HAP-1 (cell line): ENCODE measurements around the gene NTM.

Source experiments
- DNase-seq, 2 experiments: peaks; one replicate each; pipeline ENCODE4 v3.0.0-alpha.2; 2016 to 2020; ENCODE audit warnings: low spot score in 2 of 2
- H3K27me3 ChIP-seq: fragments of 250-450 bp; sonication (Bioruptor Pico); 2 replicates; pipeline ENCODE4 v1.5.1; 2020; ENCODE audit warnings: low read depth, mild to moderate bottlenecking, moderate library complexity
- H3K36me3 ChIP-seq: fragments of 250-450 bp; sonication (Bioruptor Pico); replicated peaks from 2 replicates; pipeline ENCODE4 v1.5.1; 2020; ENCODE audit warnings: mild to moderate bottlenecking
- H3K4me1 ChIP-seq: fragments of 250-450 bp; sonication (Bioruptor Pico); 2 replicates; pipeline ENCODE4 v1.5.1; 2020; ENCODE audit warnings: mild to moderate bottlenecking
- H3K4me3 ChIP-seq: fragments of 250-450 bp; sonication (Bioruptor Pico); 2 replicates; pipeline ENCODE4 v1.5.1; 2020; ENCODE audit warnings: mild to moderate bottlenecking, moderate library complexity
- H3K9me3 ChIP-seq: fragments of 250-450 bp; sonication (Bioruptor Pico); 2 replicates; pipeline ENCODE4 v1.5.1; 2020; ENCODE audit warnings: mild to moderate bottlenecking, moderate library complexity
- in situ Hi-C: fragments of 300-500 bp; cut with MboI; formaldehyde crosslinking; loops from 3 replicates; pipeline ENCODE4 v1.14.3; 2020; ENCODE audit warnings: low sequenced_read_pairs, inconsistent platforms, mixed read lengths

The NTM gene

GRCh38 chr11:131807876-131808275, 437.5 kb downstream of the NTM start:
- in situ Hi-C loops: no loop called here
- no peaks in the 10 kb centered on the region for H3K9me3 ChIP-seq
- DNase-seq: no peak

GRCh38 chr11:131808470-131808869, 438.1 kb downstream of the NTM start:
- in situ Hi-C loops: no loop called here
- H3K36me3 ChIP-seq: no peaks in the 10 kb centered on the region
- no peak for DNase-seq
- H3K27me3 ChIP-seq: no peaks in the 10 kb centered on the region
- no peaks in the 10 kb centered on the region for H3K9me3 ChIP-seq
- no peak overlapping the region for H3K4me3 ChIP-seq
- H3K4me1 ChIP-seq: no peaks in the 10 kb centered on the region

More at GRCh38 chr11:131807876-131808275, 437.5 kb downstream of the NTM start:
- Histone ChIP-seq H3K4me1 (no peaks in the 10 kb centered on the region), H3K36me3 (no peaks in the 10 kb centered on the region), H3K4me3 (no peak overlapping the region), H3K27me3 (no peaks in the 10 kb centered on the region)

- no peak for DNase-seq
These were observed 438.9 kb downstream of the NTM start for GRCh38 chr11:131809203-131809918.

GRCh38 chr11:131810541-131810940, 440.1 kb downstream of the NTM start:
- no peak overlapping the region for H3K4me3 ChIP-seq
- H3K36me3 ChIP-seq: no peaks in the 10 kb centered on the region
- H3K27me3 ChIP-seq: no peaks in the 10 kb centered on the region
- no peak for DNase-seq
- in situ Hi-C loops: no loop called here
- H3K4me1 ChIP-seq: no peaks in the 10 kb centered on the region
- no peaks in the 10 kb centered on the region for H3K9me3 ChIP-seq

More at GRCh38 chr11:131809203-131809918, 438.9 kb downstream of the NTM start:
- H3K27me3 ChIP-seq: no peaks in the 10 kb centered on the region
- H3K9me3 ChIP-seq: no peaks in the 10 kb centered on the region
- no peaks in the 10 kb centered on the region for H3K36me3 ChIP-seq
- no peak overlapping the region for H3K4me3 ChIP-seq
- in situ Hi-C loops: no loop called here
- H3K4me1 ChIP-seq: no peaks in the 10 kb centered on the region

- Histone ChIP-seq H3K27me3 (no peaks in the 10 kb centered on the region), H3K4me1 (no peaks in the 10 kb centered on the region), H3K36me3 (no peaks in the 10 kb centered on the region), H3K4me3 (no peak overlapping the region), H3K9me3 (no peaks in the 10 kb centered on the region)
- in situ Hi-C loops: no loop called here
- DNase-seq: no peak
These were observed 441.0 kb downstream of the NTM start for GRCh38 chr11:131811383-131811782.

GRCh38 chr11:131814108-131814507, 443.7 kb downstream of the NTM start:
- DNase-seq: no peak
- in situ Hi-C loops: no loop called here
- H3K4me3 ChIP-seq: no peak overlapping the region

GRCh38 chr11:131815590-131815989, 445.2 kb downstream of the NTM start:
- Histone ChIP-seq H3K36me3 (no peaks in the 10 kb centered on the region), H3K9me3 (no peaks in the 10 kb centered on the region), H3K4me1 (no peaks in the 10 kb centered on the region), H3K27me3 (no peaks in the 10 kb centered on the region), H3K4me3 (no peak overlapping the region)
- in situ Hi-C loops: no loop called here
- no peak for DNase-seq

More at GRCh38 chr11:131814108-131814507, 443.7 kb downstream of the NTM start:
- Histone ChIP-seq H3K36me3 (no peaks in the 10 kb centered on the region), H3K9me3 (no peaks in the 10 kb centered on the region), H3K4me1 (no peaks in the 10 kb centered on the region), H3K27me3 (no peaks in the 10 kb centered on the region)

- no peak for DNase-seq
- no peak overlapping the region for H3K4me3 ChIP-seq
- no peaks in the 10 kb centered on the region for H3K4me1 ChIP-seq
- no peaks in the 10 kb centered on the region for H3K36me3 ChIP-seq
- in situ Hi-C loops: no loop called here
- no peaks in the 10 kb centered on the region for H3K9me3 ChIP-seq
- H3K27me3 ChIP-seq: no peaks in the 10 kb centered on the region
These were observed 445.6 kb downstream of the NTM start for GRCh38 chr11:131816051-131816450.

GRCh38 chr11:131817687-131818188, 447.3 kb downstream of the NTM start:
- no peaks in the 10 kb centered on the region for H3K27me3 ChIP-seq
- H3K4me1 ChIP-seq: no peaks in the 10 kb centered on the region
- H3K9me3 ChIP-seq: no peaks in the 10 kb centered on the region
- DNase-seq: no peak
- H3K36me3 ChIP-seq: no peaks in the 10 kb centered on the region
- in situ Hi-C loops: no loop called here
- no peak overlapping the region for H3K4me3 ChIP-seq

- Histone ChIP-seq H3K36me3 (no peaks in the 10 kb centered on the region), H3K4me1 (no peaks in the 10 kb centered on the region), H3K9me3 (no peaks in the 10 kb centered on the region), H3K4me3 (no peak overlapping the region), H3K27me3 (no peaks in the 10 kb centered on the region)
- no peak for DNase-seq
- in situ Hi-C loops: no loop called here
These were observed 449.4 kb downstream of the NTM start for GRCh38 chr11:131819865-131820264.

- no peaks in the 10 kb centered on the region for H3K4me1 ChIP-seq
- DNase-seq: no peak
- in situ Hi-C loops: no loop called here
- H3K36me3 ChIP-seq: no peaks in the 10 kb centered on the region
- H3K4me3 ChIP-seq: no peak overlapping the region
- no peaks in the 10 kb centered on the region for H3K27me3 ChIP-seq
- no peaks in the 10 kb centered on the region for H3K9me3 ChIP-seq
These were observed 452.1 kb downstream of the NTM start for GRCh38 chr11:131822506-131822905.

GRCh38 chr11:131823772-131824171, 453.4 kb downstream of the NTM start:
- in situ Hi-C loops: no loop called here
- no peaks in the 10 kb centered on the region for H3K9me3 ChIP-seq
- no peak overlapping the region for H3K4me3 ChIP-seq
- no peaks in the 10 kb centered on the region for H3K36me3 ChIP-seq
- no peak for DNase-seq
- no peaks in the 10 kb centered on the region for H3K27me3 ChIP-seq
- H3K4me1 ChIP-seq: no peaks in the 10 kb centered on the region

- no peaks in the 10 kb centered on the region for H3K9me3 ChIP-seq
- H3K36me3 ChIP-seq: no peaks in the 10 kb centered on the region
- H3K27me3 ChIP-seq: no peaks in the 10 kb centered on the region
- H3K4me1 ChIP-seq: no peaks in the 10 kb centered on the region
- no peak for DNase-seq
- in situ Hi-C loops: no loop called here
- H3K4me3 ChIP-seq: no peak overlapping the region
These were observed 454.4 kb downstream of the NTM start for GRCh38 chr11:131824771-131825170.

- H3K27me3 ChIP-seq: no peaks in the 10 kb centered on the region
- no peaks in the 10 kb centered on the region for H3K4me1 ChIP-seq
- DNase-seq: no peak
- no peaks in the 10 kb centered on the region for H3K9me3 ChIP-seq
- in situ Hi-C loops: no loop called here
- no peaks in the 10 kb centered on the region for H3K36me3 ChIP-seq
- no peak overlapping the region for H3K4me3 ChIP-seq
These were observed 457.0 kb downstream of the NTM start for GRCh38 chr11:131827430-131827829.

- Histone ChIP-seq H3K36me3 (no peaks in the 10 kb centered on the region), H3K4me3 (no peak overlapping the region), H3K9me3 (no peaks in the 10 kb centered on the region), H3K4me1 (no peaks in the 10 kb centered on the region), H3K27me3 (no peaks in the 10 kb centered on the region)
- no peak for DNase-seq
- in situ Hi-C loops: no loop called here
These were observed 459.3 kb downstream of the NTM start for GRCh38 chr11:131829725-131830124.
